Measurements from ENCODE around the gene OXNAD1. TPM values are rescaled to one million over a fixed set of nuclear protein-coding genes. Genes with fewer than 3 reads are reported as not detected.

OXNAD1 gene
- total RNA-seq, 1 experiment from 2014 or later, result 23.7 TPM

GRCh38 chr3:16337856-16338540, 73.0 kb downstream of the OXNAD1 start:
- Histone ChIP-seq H3T11ph (ENCODE audit: low read length) (no peak overlapping the region), H2BK120ac (ENCODE audit: low read depth, low read length, poor library complexity, severe bottlenecking) (no peak overlapping the region), H3K27me3 (ENCODE audit: insufficient read depth, low read length) (no peaks in the 10 kb centered on the region), H2BK12ac (ENCODE audit: insufficient read length, low read depth, low read length) (no peak overlapping the region), H3K18ac (ENCODE audit: insufficient read length, low read depth, low read length) (no peak overlapping the region), H3K4me1 (ENCODE audit: insufficient read depth, low read length) (peaks cover 1% of the 10 kb centered on the region; the same call in 1 of the 2 replicates), H4K5ac (ENCODE audit: insufficient read length, low read depth, low read length) (no peak overlapping the region), H3K79me1 (ENCODE audit: insufficient read depth, low read depth, low read length, poor library complexity, severe bottlenecking) (no peaks in the 10 kb centered on the region), H2BK5ac (ENCODE audit: insufficient read length, low read length) (no peak overlapping the region), H2AFZ (ENCODE audit: low read length) (no peak overlapping the region), H3K9ac (ENCODE audit: extremely low read depth, insufficient read length, low read length) (no peak overlapping the region), H3K9me3 (ENCODE audit: control insufficient read depth, low read depth, low read length) (no peaks in the 10 kb centered on the region), H4K20me1 (ENCODE audit: control insufficient read depth, insufficient read depth, insufficient read length) (no peaks in the 10 kb centered on the region), H3K79me2 (ENCODE audit: insufficient read depth, low read length) (no peaks in the 10 kb centered on the region), H3K23me2 (ENCODE audit: insufficient read length, low read depth, low read length, poor library complexity, severe bottlenecking) (no peaks in the 10 kb centered on the region), H3K23ac (ENCODE audit: insufficient read length, low read depth, low read length) (no peak overlapping the region), H4K91ac (ENCODE audit: insufficient read length, low read depth, low read length) (no peak overlapping the region), H3K4ac (ENCODE audit: low read depth, low read length) (no peak overlapping the region), H2BK20ac (ENCODE audit: low read depth, low read length, poor library complexity, severe bottlenecking) (no peak overlapping the region), H3K4me2 (ENCODE audit: insufficient read depth, insufficient read length, low read length) (no peak overlapping the region), H3K56ac (ENCODE audit: insufficient read length, low read depth, low read length) (no peak overlapping the region), H3K27ac (ENCODE audit: insufficient read length, low read depth, low read length) (no peak overlapping the region), H3K14ac (ENCODE audit: insufficient read depth, low read length) (no peak overlapping the region), H2AK5ac (ENCODE audit: insufficient read length, low read length) (no peak overlapping the region), H2BK15ac (ENCODE audit: low read depth, low read length) (no peak overlapping the region), H4K8ac (replicated peaks; ENCODE audit: insufficient read length, low read depth, low read length) (no peak overlapping the region)
- no peak overlapping the region for H3K4me3 Mint-ChIP-seq
- peaks cover 0 to 3% of the 10 kb centered on the region in 2 experiments; a peak in 2 of 4 replicates for H3K4me1 Mint-ChIP-seq
- no peak overlapping the region for H3K27ac Mint-ChIP-seq
- no peak for TF ChIP-seq CTCF (conservative IDR thresholded peaks at IDR 0.05)
- DNase-seq, result no peak
- WGBS (ENCODE audit: extremely low coverage, insufficient read length, low lambda C conversion rate), result no CpG with 5 or more reads among the region's 15 CpGs
- H3K9me3 Mint-ChIP-seq, result peaks cover 2 to 8% of the 10 kb centered on the region in 2 experiments; a peak in 4 of 5 replicates
- no peaks in the 10 kb centered on the region for H3K27me3 Mint-ChIP-seq (ENCODE audit: low read depth)
- H3K36me3 Mint-ChIP-seq (ENCODE audit: insufficient read depth in 1 of 3, low read depth in 3 of 3), result peaks cover 14 to 20% (median 19%) of the 10 kb centered on the region in 3 experiments
